Suprapubic skin (tissue), 4 donors: ENCODE measurements around the gene HCRTR2.

Source experiments
- CTCF ChIP-seq, 2 donors: fragments of 200-600 bp in 1 of 2; fragments of 450-650 bp in 1 of 2; sonication (generic) in 1 of 2; IDR thresholded peaks; one replicate each; pipeline ENCODE4 v1.5.1; 2016 to 2019; ENCODE audit warnings: antibody characterized with exemption in 2 of 2, mild to moderate bottlenecking in 1 of 2, moderate library complexity in 1 of 2
- POLR2A ChIP-seq, 2 donors: fragments of 450-650 bp; IDR thresholded peaks; one replicate each; pipeline ENCODE4 v1.6.1; 2017; ENCODE audit warnings: antibody characterized with exemption in 2 of 2, mild to moderate bottlenecking in 2 of 2, moderate library complexity in 2 of 2
- POLR2AphosphoS5 ChIP-seq, 3 donors: sonication (generic); formaldehyde crosslinking; IDR thresholded peaks; one replicate each; pipeline ENCODE4 v1.6.1; 2017; ENCODE audit warnings: antibody characterized with exemption in 3 of 3

GRCh38 chr6:55220961-55221360, 46.6 kb downstream of the HCRTR2 start:
- TF ChIP-seq CTCF (IDR thresholded peaks at IDR 0.05) (no peak), POLR2AphosphoS5 (IDR thresholded peaks at IDR 0.05) (no peak), POLR2A (IDR thresholded peaks at IDR 0.05) (no peak)
